Right renal pelvis (tissue), 4 donors: ENCODE results near the gene SCTR. TPM values are rescaled to one million over a fixed set of nuclear protein-coding genes. Genes with fewer than 3 reads are reported as not detected.
A peak's percentile ranks its signal among the peaks of the same experiment; 100 is the strongest.

ENCODE experiments used
- DNase-seq, 4 donors: peaks; one replicate each; pipeline ENCODE4 v3.0.0-alpha.2; 2013; ENCODE audit warnings: low read depth in 4 of 4, low spot score in 3 of 4, missing footprints in 1 of 4
- polyA plus RNA-seq, 4 donors: library from polyadenylated mRNA; unstranded; fragments of 120-200 nt; gene quantifications; one replicate each; pipeline ENCODE4 v1.2.1, GENCODE V29; 2013; ENCODE audit not compliant: insufficient read length in 4 of 4

Gene SCTR
- polyA plus RNA-seq, 4 donors = 7.9 to 11.5 (median 9.3) TPM

DNA sequence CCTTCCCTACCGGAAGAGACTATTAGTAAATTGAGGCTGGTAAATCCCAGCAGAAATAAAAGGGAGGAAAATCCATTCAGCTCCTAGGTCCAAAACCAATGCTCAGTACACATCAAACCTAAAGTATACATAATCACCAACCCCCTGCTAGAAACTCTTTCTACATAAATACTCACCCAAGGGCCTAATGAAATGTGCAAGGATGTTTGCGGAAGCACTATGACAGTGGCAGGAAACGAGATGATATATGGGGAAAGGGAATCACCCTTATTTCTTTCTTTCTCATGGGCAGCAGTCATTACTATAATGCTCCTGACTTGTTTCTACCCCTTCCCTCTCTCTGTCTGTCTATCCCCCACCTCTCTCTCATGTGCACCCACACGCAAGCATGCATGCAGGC is 1.3 kb upstream of the SCTR start:
- DNase-seq = no peak

- no peak for DNase-seq
Observed at GRCh38 chr2:119523383-119523951, 816 bp downstream of the SCTR start.

DNA sequence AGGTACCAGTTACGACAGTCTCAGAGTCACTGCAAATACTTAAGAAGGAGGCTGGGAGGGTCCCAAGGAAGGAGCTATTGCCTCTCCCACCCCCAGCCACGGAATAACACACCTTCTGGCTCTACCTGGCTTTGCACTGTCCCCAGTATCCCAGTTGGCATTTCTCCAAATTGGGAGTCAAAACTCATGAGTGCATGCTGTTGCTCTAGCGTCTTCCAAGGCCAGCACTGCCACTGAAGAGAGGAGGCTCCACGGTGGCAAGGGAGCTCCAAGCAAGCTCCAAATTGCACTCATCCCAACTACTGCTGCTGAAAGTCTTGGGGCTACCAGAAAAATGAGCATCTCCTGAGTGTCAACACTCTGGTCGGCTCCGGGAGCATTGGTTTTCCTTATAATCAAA is 1.6 kb downstream of the SCTR start:
- no peak for DNase-seq

- no peak for DNase-seq
Observed at GRCh38 chr2:119521433-119522050, 2.7 kb downstream of the SCTR start.

GRCh38 chr2:119520696-119521432 is 3.4 kb downstream of the SCTR start:
- DNase-seq = no peak

GRCh38 chr2:119519057-119519408 is 5.2 kb downstream of the SCTR start:
- DNase-seq = no peak

DNA sequence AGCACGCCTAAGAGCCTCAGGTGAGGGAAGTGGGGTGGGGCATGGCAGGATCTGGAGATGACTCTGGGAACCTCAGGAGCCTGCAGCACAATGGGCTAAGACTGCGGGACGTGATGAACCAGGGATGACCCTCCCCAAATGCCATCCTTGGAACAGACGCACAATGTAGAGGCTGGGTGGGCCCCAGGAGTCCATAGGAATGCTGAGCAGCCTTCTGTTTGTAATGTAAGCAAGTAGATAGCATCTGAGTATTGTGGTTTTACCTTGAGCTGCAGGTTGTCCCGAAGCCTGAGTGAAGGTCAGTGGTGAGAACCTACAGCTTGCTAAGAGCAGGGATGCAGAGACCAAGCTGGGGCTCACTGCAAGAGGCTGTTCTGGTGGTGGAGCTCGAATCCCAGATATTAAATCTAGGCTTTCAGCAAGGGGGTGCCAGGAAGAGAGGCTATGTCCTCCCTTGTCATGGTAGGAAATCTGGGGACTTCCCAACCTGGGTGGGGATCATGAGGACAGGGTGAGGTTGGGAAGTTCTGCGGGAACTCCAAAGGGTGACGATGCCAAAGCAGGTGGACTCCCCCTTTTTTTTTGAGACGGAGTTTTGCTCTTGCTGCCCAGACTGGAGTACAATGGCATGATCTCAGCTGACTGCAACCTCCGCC is 5.8 kb downstream of the SCTR start:
- no peak for DNase-seq

- DNase-seq = no peak
Observed at GRCh38 chr2:119517433-119517832, 6.8 kb downstream of the SCTR start.

DNA sequence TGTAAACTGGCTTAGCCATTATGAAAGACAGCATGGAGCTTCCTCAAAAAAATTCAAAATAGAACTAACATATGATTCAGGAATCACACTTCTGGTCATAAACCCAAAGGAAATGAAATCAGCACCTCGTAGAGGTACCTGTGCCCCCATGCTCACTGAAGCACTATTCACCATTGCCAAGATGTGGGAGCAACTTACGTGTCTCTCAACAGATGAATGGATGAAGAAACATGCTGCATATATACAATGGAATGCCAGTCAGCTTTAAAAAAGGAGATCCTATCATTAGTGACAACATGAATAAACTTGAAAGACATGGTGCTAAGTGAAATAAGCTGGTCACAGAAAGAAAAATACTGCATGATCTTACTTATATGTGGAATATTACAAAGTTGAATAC is 8.2 kb downstream of the SCTR start:
- DNase-seq = no peak

DNA sequence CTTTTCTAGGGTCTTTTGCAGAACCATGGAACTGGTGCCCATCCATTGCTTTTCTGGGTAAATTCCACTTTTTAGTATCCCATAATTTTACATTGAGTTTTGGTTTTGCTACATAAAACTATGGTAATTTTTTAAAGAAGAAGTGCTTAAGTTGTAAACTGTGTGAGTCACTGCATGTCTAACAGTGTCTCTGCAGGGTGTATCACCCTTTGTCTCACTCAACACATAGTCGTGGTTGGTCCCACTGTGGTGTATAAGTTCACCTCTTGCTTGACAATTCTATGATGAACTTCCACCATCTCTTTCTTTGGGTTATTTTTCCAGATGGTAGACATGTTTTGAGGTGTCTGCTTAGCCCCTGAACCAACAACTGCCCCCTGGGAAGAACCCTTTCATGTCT is 10.5 kb downstream of the SCTR start:
- no peak for DNase-seq

GRCh38 chr2:119512946-119513345 is 11.3 kb downstream of the SCTR start:
- no peak for DNase-seq

GRCh38 chr2:119511989-119512388 is 12.3 kb downstream of the SCTR start:
- DNase-seq = no peak

- no peak for DNase-seq
Observed at GRCh38 chr2:119508756-119509155, 15.5 kb downstream of the SCTR start.

DNA sequence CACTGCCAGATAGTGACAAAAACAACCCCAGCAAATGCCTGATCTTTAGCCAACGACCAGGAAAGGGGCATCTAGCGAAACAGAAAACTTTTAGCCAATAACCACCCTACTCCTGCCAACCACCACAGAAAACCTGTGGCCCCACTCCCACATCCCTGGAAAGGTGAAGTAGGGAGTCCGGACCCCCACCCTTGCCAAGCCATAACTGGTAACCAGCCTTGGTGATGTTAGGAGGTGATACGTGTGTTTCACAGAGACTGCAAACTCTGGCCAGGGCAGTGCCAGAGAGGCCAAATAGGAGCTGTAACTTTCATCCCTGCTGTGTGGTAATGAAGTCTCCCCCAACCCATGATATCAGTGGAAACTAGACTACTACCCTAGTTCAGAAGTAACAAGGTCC is 27.6 kb downstream of the SCTR start:
- DNase-seq = no peak

DNA sequence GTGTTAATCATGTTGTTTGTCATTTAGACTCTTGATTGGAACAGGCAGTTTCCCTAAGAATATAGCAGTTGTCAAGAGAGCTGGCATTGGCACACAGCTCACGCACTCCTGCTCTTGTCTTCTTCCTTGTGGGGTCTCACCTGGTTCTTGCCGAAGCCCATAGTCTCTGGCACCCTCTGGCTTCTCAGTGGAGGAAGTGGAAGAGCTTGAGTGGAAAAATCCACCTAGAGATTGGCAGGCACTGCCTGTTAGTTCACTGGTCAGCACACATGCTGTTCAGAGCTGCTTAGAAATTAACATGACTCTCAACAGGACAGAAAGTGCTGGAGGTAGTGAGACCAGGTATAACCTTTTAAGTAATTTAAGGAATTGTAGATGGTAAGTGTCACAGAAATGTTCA is 28.3 kb downstream of the SCTR start:
- DNase-seq = no peak

DNA sequence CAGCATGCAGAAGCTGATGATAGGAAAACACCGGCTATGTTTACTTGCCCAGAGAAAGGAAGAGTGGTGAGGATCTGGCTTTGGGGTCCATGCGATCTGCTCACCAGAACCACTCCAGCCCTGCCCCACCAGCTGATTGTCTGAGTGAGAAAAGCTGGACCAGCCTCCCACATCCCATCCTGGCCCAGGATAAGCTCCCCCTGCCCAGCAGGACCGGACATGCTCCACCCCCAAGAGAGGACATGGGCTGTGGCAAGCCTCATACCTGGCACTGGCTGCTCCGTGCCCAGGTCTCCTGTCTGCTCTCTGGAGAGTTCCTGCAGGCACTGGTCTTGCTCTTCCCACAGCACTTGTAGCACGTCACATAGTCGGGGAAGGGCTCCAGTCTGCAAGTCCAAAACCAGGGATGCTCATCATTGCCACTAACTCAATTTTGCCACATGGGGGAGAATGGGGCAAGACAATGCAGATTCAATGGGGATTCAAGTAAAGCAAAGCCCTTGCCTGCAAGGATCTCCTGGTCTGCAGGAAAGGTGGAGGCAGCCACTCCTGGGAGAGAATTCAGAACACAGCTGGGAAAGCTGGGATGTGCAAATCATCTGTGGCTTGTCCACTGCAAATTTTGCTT is 30.0 kb downstream of the SCTR start:
- no peak for DNase-seq

GRCh38 chr2:119491776-119492525 is 32.3 kb downstream of the SCTR start:
- peak in 2 of 4 donors; percentile 40 to 61 for DNase-seq

- no peak for DNase-seq
Observed at GRCh38 chr2:119490653-119491195, 33.6 kb downstream of the SCTR start.

- DNase-seq = no peak
Observed at GRCh38 chr2:119490106-119490505, 34.2 kb downstream of the SCTR start.

GRCh38 chr2:119489232-119489952 is 34.9 kb downstream of the SCTR start:
- DNase-seq = no peak
